Panc1 (cell line): ENCODE data around the gene RAPGEF1.

ENCODE experiments used
- CTCF ChIP-seq: fragments of 450-650 bp; IDR thresholded peaks from 2 replicates; pipeline ENCODE4 v1.5.1; 2017; ENCODE audit warnings: mild to moderate bottlenecking
- POLR2AphosphoS5 ChIP-seq: IDR thresholded peaks from 2 replicates; pipeline ENCODE4 v1.6.1; 2012; ENCODE audit warnings: mild to moderate bottlenecking, low read depth, low read length, moderate library complexity
- REST ChIP-seq, 2 experiments: IDR thresholded peaks; 2 replicates each; pipeline ENCODE4 v1.6.1; 2011 to 2012; ENCODE audit warnings: low read depth in 2 of 2, control low read depth in 1 of 2, low read length in 1 of 2, mild to moderate bottlenecking in 1 of 2, moderate library complexity in 1 of 2; ENCODE audit not compliant: insufficient read depth in 1 of 2
- SIN3A ChIP-seq: IDR thresholded peaks from 2 replicates; pipeline ENCODE4 v1.6.1; 2012; ENCODE audit warnings: low read depth, mild to moderate bottlenecking, low read length, moderate library complexity, borderline replicate concordance; ENCODE audit not compliant: insufficient read depth

DNA sequence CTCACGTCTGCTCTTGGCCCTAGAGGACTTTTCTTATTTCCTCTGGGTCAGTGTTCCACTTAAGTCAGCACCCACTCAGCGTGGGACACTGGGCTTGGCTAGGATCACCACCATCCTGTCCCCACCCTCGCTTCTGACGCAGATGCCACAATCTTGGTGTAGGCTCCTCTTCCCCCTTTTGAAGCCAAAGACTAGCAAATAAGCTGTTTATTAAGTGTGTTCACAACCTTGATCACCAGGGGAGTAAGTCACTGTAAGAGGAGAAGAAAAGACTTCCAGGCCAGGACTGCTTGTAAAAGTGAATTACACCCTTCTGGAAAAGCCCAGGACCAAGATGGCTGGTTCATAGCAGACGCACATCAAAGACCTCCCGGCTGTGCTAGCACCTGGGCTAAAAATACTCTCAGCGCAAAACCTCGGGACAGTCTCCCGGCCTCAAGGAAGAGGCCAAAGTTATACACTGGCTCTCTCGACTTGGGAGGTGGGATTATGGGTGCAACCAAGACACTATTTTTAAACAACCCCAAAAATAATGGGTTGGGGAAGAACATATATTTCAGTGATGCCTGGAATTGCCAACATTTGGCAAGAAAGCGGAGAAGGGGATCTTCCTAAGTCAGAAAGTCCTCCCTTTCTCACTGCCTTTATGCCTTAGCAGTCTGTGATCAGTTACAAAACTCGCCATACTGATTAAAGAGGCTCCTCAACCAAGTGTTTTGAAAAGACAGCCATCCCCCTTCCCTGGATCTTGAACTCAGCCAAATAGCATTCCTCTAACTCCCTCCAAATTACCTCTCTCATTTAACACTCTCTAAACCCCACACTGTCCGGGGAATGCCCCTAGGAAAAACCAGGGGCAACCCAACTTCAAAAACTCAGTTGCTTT, 69.4 kb downstream of the RAPGEF1 start:
- no peak for TF ChIP-seq CTCF
- TF ChIP-seq POLR2AphosphoS5: no peak
- TF ChIP-seq REST (IDR thresholded peaks at IDR 0.05; ENCODE audit: insufficient read depth in 1 of 2, low read depth in 2 of 2, low read length in 1 of 2): no peak
- no peak for TF ChIP-seq SIN3A
